ENCODE data around the gene GNB1. TPM values are rescaled to one million over a fixed set of nuclear protein-coding genes. Genes with fewer than 3 reads are reported as not detected.

GNB1 gene
- total and polyA plus RNA-seq, 7 donors = 32.3 to 100 (median 70.1) TPM

GRCh38 chr1:1776672-1777582, 114.0 kb downstream of the GNB1 start:
- WGBS, 3 donors = 58 to 64% (median 63%) methylated on average over 9 of the region's 9 CpGs
- TF ChIP-seq, protein P1, sequence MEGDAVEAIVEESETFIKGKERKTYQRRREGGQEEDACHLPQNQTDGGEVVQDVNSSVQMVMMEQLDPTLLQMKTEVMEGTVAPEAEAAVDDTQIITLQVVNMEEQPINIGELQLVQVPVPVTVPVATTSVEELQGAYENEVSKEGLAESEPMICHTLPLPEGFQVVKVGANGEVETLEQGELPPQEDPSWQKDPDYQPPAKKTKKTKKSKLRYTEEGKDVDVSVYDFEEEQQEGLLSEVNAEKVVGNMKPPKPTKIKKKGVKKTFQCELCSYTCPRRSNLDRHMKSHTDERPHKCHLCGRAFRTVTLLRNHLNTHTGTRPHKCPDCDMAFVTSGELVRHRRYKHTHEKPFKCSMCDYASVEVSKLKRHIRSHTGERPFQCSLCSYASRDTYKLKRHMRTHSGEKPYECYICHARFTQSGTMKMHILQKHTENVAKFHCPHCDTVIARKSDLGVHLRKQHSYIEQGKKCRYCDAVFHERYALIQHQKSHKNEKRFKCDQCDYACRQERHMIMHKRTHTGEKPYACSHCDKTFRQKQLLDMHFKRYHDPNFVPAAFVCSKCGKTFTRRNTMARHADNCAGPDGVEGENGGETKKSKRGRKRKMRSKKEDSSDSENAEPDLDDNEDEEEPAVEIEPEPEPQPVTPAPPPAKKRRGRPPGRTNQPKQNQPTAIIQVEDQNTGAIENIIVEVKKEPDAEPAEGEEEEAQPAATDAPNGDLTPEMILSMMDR (IDR thresholded peaks at IDR 0.05) = no peak
- DNase-seq (no peak), ATAC-seq (no peak)
- Histone ChIP-seq H3K27ac (peak overlapping the region; percentile 94), H3K9me3 (no peaks in the 10 kb centered on the region), H3K27me3 (ENCODE audit: insufficient read depth in 3 of 3, low read length in 2 of 3) (no peaks in the 10 kb centered on the region), H3K36me3 (ENCODE audit: insufficient read depth in 1 of 2, low read depth in 1 of 2) (peaks cover 0 to 19% of the 10 kb centered on the region in 2 donors), H3K4me3 (peak overlapping the region; percentile 91), H3K4me1 (peaks cover 31% of the 10 kb centered on the region)
- intact Hi-C loops (cut with DNase I) = loop anchor here in 1 of 2 donors (5.0 kb wide), 1 partner anchor 115 kb away; the partner anchor contains the start of gene GNB1

GRCh38 chr1:1775327-1776226, 115.3 kb downstream of the GNB1 start:
- H3K9me3 ChIP-seq = peaks cover 11% of the 10 kb centered on the region
- 71 to 81% (median 76%) methylated on average over 11 of the region's 11 CpGs for WGBS, 3 donors
- DNase-seq (peak in 1 of 2 donors; percentile 36), ATAC-seq (no peak)
- H3K4me1 ChIP-seq = peaks cover 25% of the 10 kb centered on the region
- H3K36me3 ChIP-seq (ENCODE audit: insufficient read depth in 1 of 2, low read depth in 1 of 2) = peaks cover 0 to 26% of the 10 kb centered on the region in 2 donors
- no peaks in the 10 kb centered on the region for H3K27me3 ChIP-seq (ENCODE audit: insufficient read depth in 3 of 3, low read length in 2 of 3)
- H3K4me3 ChIP-seq = peak overlapping the region; percentile 91
- TF ChIP-seq, protein P1 (IDR thresholded peaks at IDR 0.05) = no peak
- intact Hi-C loops (cut with DNase I) = loop anchor here in 1 of 2 donors (5.0 kb wide), 1 partner anchor 117 kb away; the partner anchor contains the start of gene GNB1
- H3K27ac ChIP-seq = peak overlapping the region; percentile 94

- Histone ChIP-seq H3K27ac (no peak overlapping the region), H3K4me1 (peaks cover 22% of the 10 kb centered on the region), H3K27me3 (ENCODE audit: insufficient read depth in 3 of 3, low read length in 2 of 3) (no peaks in the 10 kb centered on the region), H3K9me3 (peaks cover 19% of the 10 kb centered on the region), H3K36me3 (ENCODE audit: insufficient read depth in 1 of 2, low read depth in 1 of 2) (peaks cover 0 to 26% of the 10 kb centered on the region in 2 donors), H3K4me3 (no peak overlapping the region)
- ATAC-seq (no peak), DNase-seq (no peak)
- 97 to 99% (median 99%) methylated on average over 4 of the region's 4 CpGs for whole genome bisulfite sequencing, 3 donors
- intact Hi-C loops (cut with DNase I) = no loop called here
- TF ChIP-seq, protein P1 (IDR thresholded peaks at IDR 0.05) = no peak
These were observed 117.0 kb downstream of the GNB1 start for GRCh38 chr1:1773874-1774273.

DNA sequence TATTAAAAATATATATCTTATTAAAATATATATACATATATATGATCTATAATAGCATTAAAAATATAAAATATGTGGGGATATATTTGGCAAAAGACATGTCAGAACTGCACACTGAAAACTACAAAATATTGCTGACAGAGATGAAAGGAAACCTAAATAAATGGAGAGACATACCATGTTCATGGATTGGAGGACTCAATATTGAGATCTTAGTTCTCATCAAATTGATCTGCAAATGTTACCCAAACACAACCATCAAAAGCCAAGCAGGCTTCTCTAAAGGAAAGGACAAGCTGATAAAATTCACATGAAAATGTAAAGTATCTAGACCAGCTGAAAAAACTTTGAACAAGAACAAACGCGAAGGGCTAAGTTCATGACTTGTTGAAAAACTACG, 119.8 kb downstream of the GNB1 start:
- DNase-seq = no peak

More for the DNA sequence above, 119.8 kb downstream of the GNB1 start:
- no peak overlapping the region for H3K4me3 ChIP-seq
- intact Hi-C loops (cut with DNase I) = no loop called here
- H3K27me3 ChIP-seq (ENCODE audit: insufficient read depth in 3 of 3, low read length in 2 of 3) = no peaks in the 10 kb centered on the region
- H3K4me1 ChIP-seq = peaks cover 11% of the 10 kb centered on the region
- TF ChIP-seq, protein P1 (IDR thresholded peaks at IDR 0.05) = no peak
- no peak for ATAC-seq
- WGBS, 3 donors = 96 to 99% (median 97%) methylated on average over 3 of the region's 3 CpGs
- H3K27ac ChIP-seq = no peak overlapping the region
- H3K9me3 ChIP-seq = peaks cover 19% of the 10 kb centered on the region
- H3K36me3 ChIP-seq (ENCODE audit: insufficient read depth in 1 of 2, low read depth in 1 of 2) = peaks cover 0 to 36% of the 10 kb centered on the region in 2 donors
